Peyer's patch (tissue), 4 donors: ENCODE results near the gene ASTL. TPM values are rescaled to one million over a fixed set of nuclear protein-coding genes. Genes with fewer than 3 reads are reported as not detected.

ENCODE experiments used
- DNase-seq, 3 donors: peaks; one replicate each; pipeline ENCODE4 v3.0.0-alpha.2; 2017 to 2019
- H3K27ac ChIP-seq, 4 donors: fragments of 200-600 bp; sonication (generic); one replicate each; pipeline ENCODE4 v1.5.1; 2016 to 2019
- H3K27me3 ChIP-seq, 2 donors: fragments of 200-600 bp; sonication (generic); one replicate each; pipeline ENCODE4 v1.5.1; 2019
- H3K36me3 ChIP-seq, 3 donors: fragments of 200-600 bp; sonication (generic); one replicate each; pipeline ENCODE4 v1.5.1; 2016 to 2019
- H3K4me1 ChIP-seq, 4 donors: fragments of 200-600 bp; sonication (generic); one replicate each; pipeline ENCODE4 v1.5.1; 2016 to 2019
- H3K4me3 ChIP-seq, 4 donors: fragments of 200-600 bp; sonication (generic); 1 replicate in 3 of 4; 2 replicates in 1 of 4; pipeline ENCODE4 v1.5.1; 2016 to 2019; ENCODE audit warnings: mild to moderate bottlenecking in 1 of 4
- H3K9me3 ChIP-seq, 4 donors: fragments of 200-600 bp; sonication (generic); one replicate each; pipeline ENCODE4 v1.5.1; 2016 to 2019; ENCODE audit warnings: mild to moderate bottlenecking in 1 of 4
- CTCF ChIP-seq, 6 experiments: fragments of 450-650 bp in 4 of 6; fragments of 200-600 bp in 2 of 6; sonication (generic) in 1 of 6; IDR thresholded peaks; one replicate each; pipeline ENCODE4 v1.5.1; 2017 to 2019; ENCODE audit warnings: antibody characterized with exemption in 6 of 6, mild to moderate bottlenecking in 3 of 6, moderate library complexity in 1 of 6
- POLR2A ChIP-seq, 2 donors: fragments of 450-650 bp; IDR thresholded peaks; one replicate each; pipeline ENCODE4 v1.5.1; 2017; ENCODE audit warnings: antibody characterized with exemption in 2 of 2, mild to moderate bottlenecking in 2 of 2, moderate library complexity in 2 of 2
- total RNA-seq, 4 donors: library from RNA; depleted of rRNA; stranded (reverse); fragments of >200 nt; gene quantifications; one replicate each; pipeline ENCODE4 v1.1.0, GENCODE V29; 2016

The ASTL gene
- total RNA-seq, 4 donors from 2014 or later = not detected

DNA sequence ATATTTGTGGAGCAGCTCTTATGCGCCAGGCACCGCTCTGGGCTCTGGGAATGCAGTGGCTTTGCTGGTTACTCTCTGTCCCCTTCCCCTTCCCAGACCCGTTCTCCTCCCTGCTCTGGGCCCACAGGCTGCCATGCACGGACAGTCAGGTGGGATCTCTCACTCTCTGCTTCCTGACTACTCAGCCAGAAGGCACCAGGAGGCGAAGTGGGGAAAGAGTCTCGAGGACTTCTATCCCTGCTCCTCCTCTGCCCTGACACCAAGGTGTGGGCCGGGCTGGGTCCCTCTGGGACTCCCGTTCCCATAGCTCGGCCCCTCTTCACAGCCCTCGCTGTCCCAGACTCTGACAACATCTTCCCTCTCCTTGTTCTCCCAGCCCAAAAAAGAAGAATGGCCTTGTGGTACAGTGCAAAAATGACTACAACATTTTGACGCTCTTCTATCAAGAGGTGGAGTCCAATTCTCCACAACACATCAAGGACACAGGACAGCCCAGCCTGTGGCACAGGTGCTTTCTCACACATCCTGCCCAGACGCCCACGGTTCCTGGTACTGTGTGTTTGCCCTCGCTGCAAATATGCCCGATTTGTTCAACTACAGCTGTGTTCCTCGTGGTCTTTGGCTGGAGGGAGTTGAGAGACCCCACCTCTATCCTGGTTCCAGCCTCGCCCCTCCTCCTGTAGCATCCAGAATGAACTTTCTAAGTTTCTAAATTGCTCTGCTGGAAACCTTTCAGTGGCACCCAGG lies 21.0 kb upstream of the ASTL start:
- Histone ChIP-seq H3K9me3 (no peaks in the 10 kb centered on the region), H3K4me3 (no peak overlapping the region)

DNA sequence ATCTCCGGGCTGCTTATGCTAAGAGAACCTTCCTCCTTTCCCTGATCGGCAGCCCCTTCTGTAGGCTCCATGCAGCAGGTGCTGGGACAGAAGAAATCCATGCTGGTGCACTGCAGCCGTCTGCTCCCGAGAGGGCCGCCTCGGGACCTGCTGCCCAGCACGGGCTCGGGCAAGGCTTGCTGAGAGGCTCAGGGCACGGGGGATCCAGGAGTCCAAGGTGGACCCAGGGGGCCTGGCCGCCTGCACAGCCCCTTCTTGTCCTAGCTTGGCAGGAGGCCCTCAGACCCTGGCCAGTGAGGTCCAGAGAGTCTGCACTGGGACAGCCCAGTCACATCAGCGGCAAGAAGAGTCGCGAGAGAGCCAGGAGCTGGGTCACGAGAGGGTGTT lies 20.2 kb upstream of the ASTL start:
- peak overlapping the region in 1 of 4 donors; percentile 77 for H3K27ac ChIP-seq
- DNase-seq = no peak
- no peak for TF ChIP-seq POLR2A (IDR thresholded peaks at IDR 0.05)
- TF ChIP-seq CTCF (IDR thresholded peaks at IDR 0.05) = no peak
- no peak overlapping the region for H3K4me3 ChIP-seq
- H3K9me3 ChIP-seq = no peaks in the 10 kb centered on the region
- peaks cover 0 to 38% (median 15%) of the 10 kb centered on the region in 4 donors for H3K4me1 ChIP-seq
- no peaks in the 10 kb centered on the region for H3K36me3 ChIP-seq
- no peaks in the 10 kb centered on the region for H3K27me3 ChIP-seq

More for the DNA sequence above, 21.0 kb upstream of the ASTL start:
- H3K27me3 ChIP-seq = no peaks in the 10 kb centered on the region
- DNase-seq = peak in 2 of 3 donors; percentile 66 to 68
- TF ChIP-seq CTCF (IDR thresholded peaks at IDR 0.05) (no peak), POLR2A (IDR thresholded peaks at IDR 0.05) (no peak)
- H3K36me3 ChIP-seq = no peaks in the 10 kb centered on the region
- peaks cover 0 to 45% (median 18%) of the 10 kb centered on the region in 4 donors for H3K4me1 ChIP-seq
- peak overlapping the region in 1 of 4 donors; percentile 77 for H3K27ac ChIP-seq

DNA sequence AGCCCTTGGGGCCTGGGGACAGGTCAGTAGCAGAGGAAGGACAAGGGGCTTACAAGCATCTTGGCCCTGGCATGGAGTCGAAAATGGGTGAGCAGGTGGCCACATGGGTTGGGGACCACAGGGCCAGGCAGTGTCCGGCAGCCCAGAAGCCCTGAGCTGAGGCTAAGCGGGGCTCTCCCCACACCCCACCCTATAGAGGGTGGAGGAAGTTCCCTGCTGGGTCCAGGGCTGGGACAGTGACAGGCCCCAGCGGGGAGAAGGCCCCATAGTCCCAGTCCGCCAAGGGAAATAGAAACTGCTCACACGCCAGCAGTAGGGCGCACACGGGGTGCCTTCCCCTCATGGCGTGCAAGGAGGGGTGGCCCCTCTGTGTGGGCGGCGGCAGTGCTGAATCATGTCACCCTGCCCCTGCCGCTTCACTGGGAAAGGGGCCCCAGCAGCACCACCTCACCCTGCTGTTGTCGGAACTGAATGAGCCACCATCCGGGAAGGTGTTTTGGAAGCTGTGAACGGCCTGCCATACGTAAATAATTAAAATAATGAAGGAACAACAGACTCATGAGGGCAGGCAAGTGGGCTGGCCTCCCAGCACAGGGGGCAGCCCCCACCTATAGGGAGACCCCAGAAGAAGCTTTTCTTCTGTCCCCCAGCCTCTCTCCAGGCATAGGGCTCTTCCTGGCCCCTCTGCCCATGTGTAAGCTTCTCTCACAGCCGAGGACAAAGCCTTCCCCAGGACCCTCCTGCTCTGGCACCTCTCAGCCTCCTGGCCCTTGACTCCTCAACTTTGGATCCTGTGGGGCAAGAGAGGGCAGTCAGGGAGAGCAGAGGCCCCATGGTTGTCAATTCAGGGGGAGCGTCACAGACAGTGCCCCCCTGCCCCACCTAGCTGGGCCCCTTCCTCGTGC lies 19.6 kb upstream of the ASTL start:
- Histone ChIP-seq H3K36me3 (no peaks in the 10 kb centered on the region), H3K27ac (peak overlapping the region in 2 of 4 donors; percentile 44 to 77), H3K9me3 (no peaks in the 10 kb centered on the region), H3K4me3 (peak overlapping the region in 1 of 4 donors; percentile 15), H3K27me3 (no peaks in the 10 kb centered on the region), H3K4me1 (peaks cover 0 to 32% (median 9%) of the 10 kb centered on the region in 4 donors)
- DNase-seq = peak; percentile 45 to 79 (median 74)
- TF ChIP-seq CTCF (IDR thresholded peaks at IDR 0.05) (no peak), POLR2A (IDR thresholded peaks at IDR 0.05) (no peak)

DNA sequence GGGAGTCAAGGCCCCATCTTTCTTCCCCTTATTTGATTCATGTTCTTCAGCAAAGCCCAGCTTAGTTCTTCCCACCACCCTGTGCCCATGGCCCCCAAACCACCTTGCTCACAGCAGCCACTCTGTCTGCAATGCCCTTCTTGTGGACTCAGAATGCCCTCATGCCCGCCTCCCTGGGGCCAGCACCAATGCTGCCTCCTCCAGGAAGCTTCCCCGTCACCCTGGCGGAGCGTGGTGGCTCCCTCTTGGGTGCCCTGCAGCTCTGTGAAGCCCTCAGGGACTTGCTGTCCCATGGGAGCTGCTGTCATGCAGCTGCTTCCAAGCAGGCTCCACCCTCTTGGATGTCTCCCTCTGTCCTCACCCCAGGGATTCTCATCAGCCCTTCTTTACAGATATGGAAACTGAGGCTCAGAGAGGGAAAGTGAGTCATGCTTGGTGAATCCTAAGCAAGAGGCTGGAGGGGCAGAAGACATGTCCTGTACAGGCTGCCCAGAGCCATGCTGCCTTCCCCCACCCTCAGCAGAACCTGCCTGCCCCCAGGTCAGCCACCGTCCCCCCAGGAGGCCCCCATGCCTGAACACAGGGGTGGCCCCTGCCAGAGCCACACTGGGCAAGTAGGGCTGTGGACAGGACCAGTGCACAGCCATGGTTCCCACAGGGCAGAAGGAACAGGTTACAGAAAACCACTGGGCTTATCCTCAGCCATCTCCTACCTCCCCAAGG lies 18.8 kb upstream of the ASTL start:
- Histone ChIP-seq H3K27ac (peak overlapping the region in 2 of 4 donors; percentile 44 to 77), H3K36me3 (no peaks in the 10 kb centered on the region), H3K9me3 (no peaks in the 10 kb centered on the region), H3K4me1 (peaks cover 0 to 28% (median 4%) of the 10 kb centered on the region in 4 donors), H3K4me3 (no peak overlapping the region), H3K27me3 (no peaks in the 10 kb centered on the region)
- DNase-seq = peak; percentile 36 to 67 (median 66)
- TF ChIP-seq POLR2A (IDR thresholded peaks at IDR 0.05) (no peak), CTCF (IDR thresholded peaks at IDR 0.05) (no peak)
